Panc1 (cell line): Measurements from ENCODE around the gene CNNM1. TPM values are rescaled to one million over a fixed set of nuclear protein-coding genes. Genes with fewer than 3 reads are reported as not detected.

Experiments used
- ATAC-seq: fragments of 200-7000 bp; cut with Tn5 transposase; 2 replicates; pipeline ENCODE4 v1.9.1; 2020; ENCODE audit warnings: mild to moderate bottlenecking, moderate library complexity
- BruUV-seq: library from RNA; stranded (reverse); fragments of 400-500 nt; replicated peaks from 2 replicates; lab custom pipeline; 2021; lab: Mats Ljungman, UMichigan
- CTCF ChIA-PET: fragments of 300-600 bp; sonication (Branson Sonifier 250); formaldehyde crosslinking; loops from one replicate; lab custom pipeline; 2022; ENCODE audit warnings: antibody characterized with exemption; lab: Charles Lee
- POLR2A ChIA-PET: fragments of 300-600 bp; sonication (Branson Sonifier 250); formaldehyde crosslinking; loops from one replicate; lab custom pipeline; 2022; ENCODE audit warnings: antibody characterized with exemption; lab: Charles Lee
- DNase-seq: peaks from one replicate; pipeline ENCODE4 v3.0.0-alpha.2; 2010; ENCODE audit warnings: low read depth, low spot score
- H3K27ac ChIP-seq: 2 replicates; pipeline ENCODE4 v1.5.1; 2011; ENCODE audit warnings: mild to moderate bottlenecking, low read length, inconsistent platforms
- H3K27me3 ChIP-seq: fragments of 200-500 bp; sonication (Bioruptor generic); 2 replicates; pipeline ENCODE4 v1.6.0; 2014; ENCODE audit warnings: low read length, inconsistent platforms; ENCODE audit not compliant: control insufficient read depth, insufficient read depth
- H3K36me3 ChIP-seq: fragments of 200-500 bp; sonication (Bioruptor generic); 2 replicates; pipeline ENCODE4 v1.5.1; 2014; ENCODE audit warnings: inconsistent platforms, mild to moderate bottlenecking, low read length, moderate library complexity; ENCODE audit not compliant: control insufficient read depth, insufficient read depth
- H3K4me1 ChIP-seq: 2 replicates; pipeline ENCODE4 v1.5.1; 2011; ENCODE audit warnings: inconsistent platforms, mild to moderate bottlenecking, low read length, moderate library complexity; ENCODE audit not compliant: control insufficient read depth, insufficient read depth
- H3K4me3 ChIP-seq, 2 experiments: 2 replicates each; pipeline ENCODE4 v1.5.1; 2011 to 2012; ENCODE audit warnings: low read depth in 2 of 2, low read length in 2 of 2, mild to moderate bottlenecking in 2 of 2, inconsistent platforms in 1 of 2, moderate library complexity in 1 of 2
- H3K9me3 ChIP-seq: fragments of 200-500 bp; sonication (Bioruptor generic); 2 replicates; pipeline ENCODE4 v1.5.1; 2014; ENCODE audit warnings: low read depth, mild to moderate bottlenecking, inconsistent platforms, low read length, moderate library complexity; ENCODE audit not compliant: control insufficient read depth, insufficient read depth
- POLR2AphosphoS5 ChIP-seq: IDR thresholded peaks from 2 replicates; pipeline ENCODE4 v1.6.1; 2012; ENCODE audit warnings: mild to moderate bottlenecking, low read depth, low read length, moderate library complexity
- SIN3A ChIP-seq: IDR thresholded peaks from 2 replicates; pipeline ENCODE4 v1.6.1; 2012; ENCODE audit warnings: low read depth, mild to moderate bottlenecking, low read length, moderate library complexity, borderline replicate concordance; ENCODE audit not compliant: insufficient read depth
- TCF7L2 ChIP-seq: IDR thresholded peaks from 2 replicates; pipeline ENCODE4 v1.6.1; 2011; ENCODE audit warnings: mild to moderate bottlenecking, low read depth, low read length, inconsistent platforms
- in situ Hi-C: cut with HindIII; loops from 2 replicates; pipeline ENCODE4 v1.10.0; 2016; ENCODE audit warnings: low sequenced_read_pairs, low pct_unique_long_range_greater_than_20kb
- intact Hi-C: fragments of 100-400 bp; cut with micrococcal nuclease; formaldehyde crosslinking; loops from one replicate; pipeline ENCODE4 v1.10.0; 2022; ENCODE audit not compliant: unreplicated experiment
- total RNA-seq: library from RNA; stranded (reverse); gene quantifications from one replicate; pipeline ENCODE4 v1.2.1, GENCODE V29; 2021; ENCODE audit not compliant: unreplicated experiment
- TF ChIP-seq, protein P1 (sequence below): fragments of 450-650 bp; IDR thresholded peaks from 2 replicates; pipeline ENCODE4 v1.5.1; 2017; ENCODE audit warnings: mild to moderate bottlenecking
- TF ChIP-seq, protein P2 (sequence below), 2 experiments: IDR thresholded peaks; 2 replicates each; pipeline ENCODE4 v1.6.1; 2011 to 2012; ENCODE audit warnings: low read depth in 2 of 2, control low read depth in 1 of 2, low read length in 1 of 2, mild to moderate bottlenecking in 1 of 2, moderate library complexity in 1 of 2; ENCODE audit not compliant: insufficient read depth in 1 of 2

Gene CNNM1
- total RNA-seq, 1 experiment from 2014 or later: 16.6 TPM

GRCh38 chr10:99329554-99330346 lies 594 bp downstream of the CNNM1 start:
- intact Hi-C loops: no loop called here
- TF ChIP-seq POLR2AphosphoS5 (no peak), TCF7L2 (no peak), SIN3A (no peak)
- TF ChIP-seq, protein P1, sequence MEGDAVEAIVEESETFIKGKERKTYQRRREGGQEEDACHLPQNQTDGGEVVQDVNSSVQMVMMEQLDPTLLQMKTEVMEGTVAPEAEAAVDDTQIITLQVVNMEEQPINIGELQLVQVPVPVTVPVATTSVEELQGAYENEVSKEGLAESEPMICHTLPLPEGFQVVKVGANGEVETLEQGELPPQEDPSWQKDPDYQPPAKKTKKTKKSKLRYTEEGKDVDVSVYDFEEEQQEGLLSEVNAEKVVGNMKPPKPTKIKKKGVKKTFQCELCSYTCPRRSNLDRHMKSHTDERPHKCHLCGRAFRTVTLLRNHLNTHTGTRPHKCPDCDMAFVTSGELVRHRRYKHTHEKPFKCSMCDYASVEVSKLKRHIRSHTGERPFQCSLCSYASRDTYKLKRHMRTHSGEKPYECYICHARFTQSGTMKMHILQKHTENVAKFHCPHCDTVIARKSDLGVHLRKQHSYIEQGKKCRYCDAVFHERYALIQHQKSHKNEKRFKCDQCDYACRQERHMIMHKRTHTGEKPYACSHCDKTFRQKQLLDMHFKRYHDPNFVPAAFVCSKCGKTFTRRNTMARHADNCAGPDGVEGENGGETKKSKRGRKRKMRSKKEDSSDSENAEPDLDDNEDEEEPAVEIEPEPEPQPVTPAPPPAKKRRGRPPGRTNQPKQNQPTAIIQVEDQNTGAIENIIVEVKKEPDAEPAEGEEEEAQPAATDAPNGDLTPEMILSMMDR: peak; percentile 23
- TF ChIP-seq, protein P2, sequence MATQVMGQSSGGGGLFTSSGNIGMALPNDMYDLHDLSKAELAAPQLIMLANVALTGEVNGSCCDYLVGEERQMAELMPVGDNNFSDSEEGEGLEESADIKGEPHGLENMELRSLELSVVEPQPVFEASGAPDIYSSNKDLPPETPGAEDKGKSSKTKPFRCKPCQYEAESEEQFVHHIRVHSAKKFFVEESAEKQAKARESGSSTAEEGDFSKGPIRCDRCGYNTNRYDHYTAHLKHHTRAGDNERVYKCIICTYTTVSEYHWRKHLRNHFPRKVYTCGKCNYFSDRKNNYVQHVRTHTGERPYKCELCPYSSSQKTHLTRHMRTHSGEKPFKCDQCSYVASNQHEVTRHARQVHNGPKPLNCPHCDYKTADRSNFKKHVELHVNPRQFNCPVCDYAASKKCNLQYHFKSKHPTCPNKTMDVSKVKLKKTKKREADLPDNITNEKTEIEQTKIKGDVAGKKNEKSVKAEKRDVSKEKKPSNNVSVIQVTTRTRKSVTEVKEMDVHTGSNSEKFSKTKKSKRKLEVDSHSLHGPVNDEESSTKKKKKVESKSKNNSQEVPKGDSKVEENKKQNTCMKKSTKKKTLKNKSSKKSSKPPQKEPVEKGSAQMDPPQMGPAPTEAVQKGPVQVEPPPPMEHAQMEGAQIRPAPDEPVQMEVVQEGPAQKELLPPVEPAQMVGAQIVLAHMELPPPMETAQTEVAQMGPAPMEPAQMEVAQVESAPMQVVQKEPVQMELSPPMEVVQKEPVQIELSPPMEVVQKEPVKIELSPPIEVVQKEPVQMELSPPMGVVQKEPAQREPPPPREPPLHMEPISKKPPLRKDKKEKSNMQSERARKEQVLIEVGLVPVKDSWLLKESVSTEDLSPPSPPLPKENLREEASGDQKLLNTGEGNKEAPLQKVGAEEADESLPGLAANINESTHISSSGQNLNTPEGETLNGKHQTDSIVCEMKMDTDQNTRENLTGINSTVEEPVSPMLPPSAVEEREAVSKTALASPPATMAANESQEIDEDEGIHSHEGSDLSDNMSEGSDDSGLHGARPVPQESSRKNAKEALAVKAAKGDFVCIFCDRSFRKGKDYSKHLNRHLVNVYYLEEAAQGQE (IDR thresholded peaks at IDR 0.05; ENCODE audit: insufficient read depth in 1 of 2, low read depth in 2 of 2, low read length in 1 of 2): peak in 1 of 2 experiments; percentile 52; a peak in 1 of 4 replicates
- H3K27ac ChIP-seq: peak overlapping the region; percentile 70; the same call in 1 of the 2 replicates
- ChIA-PET POLR2A (no interaction called here), CTCF (interaction anchor here (1.1 kb wide), 1 partner anchor 42 kb away, joined by 3 read pairs; no protein-coding TSS in a partner anchor)
- peak; percentile 74 for ATAC-seq
- H3K36me3 ChIP-seq: no peaks in the 10 kb centered on the region
- no peak for DNase-seq
- H3K27me3 ChIP-seq: no peaks in the 10 kb centered on the region
- H3K9me3 ChIP-seq: no peaks in the 10 kb centered on the region
- in situ Hi-C loops: no loop called here
- BruUV-seq: no TSS peak
- H3K4me1 ChIP-seq: peaks cover 12% of the 10 kb centered on the region
- peak overlapping the region; percentile 55 to 81 for H3K4me3 ChIP-seq

DNA sequence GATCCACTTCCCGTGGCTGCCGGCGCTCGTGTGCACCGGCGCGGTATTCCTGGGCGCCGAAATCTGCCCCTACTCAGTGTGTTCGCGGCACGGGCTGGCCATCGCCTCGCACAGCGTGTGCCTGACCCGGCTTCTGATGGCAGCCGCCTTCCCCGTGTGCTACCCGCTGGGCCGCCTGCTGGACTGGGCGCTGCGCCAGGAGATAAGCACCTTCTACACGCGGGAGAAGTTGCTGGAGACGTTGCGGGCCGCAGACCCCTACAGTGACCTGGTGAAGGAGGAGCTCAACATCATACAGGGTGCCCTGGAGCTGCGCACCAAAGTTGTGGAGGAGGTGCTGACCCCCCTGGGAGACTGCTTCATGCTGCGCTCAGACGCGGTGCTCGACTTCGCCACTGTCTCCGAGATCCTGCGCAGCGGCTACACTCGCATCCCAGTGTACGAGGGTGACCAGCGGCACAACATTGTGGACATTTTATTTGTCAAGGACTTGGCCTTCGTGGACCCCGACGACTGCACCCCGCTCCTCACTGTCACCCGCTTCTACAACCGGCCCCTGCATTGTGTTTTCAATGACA lies 1.3 kb downstream of the CNNM1 start:
- Histone ChIP-seq H3K27ac (0 out of 2 replicates have a peak overlapping the region, but pooled peaks have one; percentile 70), H3K9me3 (no peaks in the 10 kb centered on the region), H3K4me3 (peak overlapping the region; percentile 55 to 81), H3K27me3 (no peaks in the 10 kb centered on the region), H3K36me3 (no peaks in the 10 kb centered on the region), H3K4me1 (peaks cover 5% of the 10 kb centered on the region)
- TF ChIP-seq TCF7L2 (peak; percentile 84), POLR2AphosphoS5 (no peak)
- ATAC-seq (peak; percentile 57), DNase-seq (no peak)
- no TSS peak for BruUV-seq
- POLR2A ChIA-PET: no interaction called here
- CTCF ChIA-PET: no interaction called here
- in situ Hi-C loops (no loop called here), intact Hi-C loops (no loop called here)
